CD8-positive, alpha-beta memory T cell (primary cell): ENCODE measurements around the gene CHST11. TPM values are rescaled to one million over a fixed set of nuclear protein-coding genes. Genes with fewer than 3 reads are reported as not detected.

Experiments used
- CTCF ChIA-PET: fragments of 350-600 bp; sonication (Branson Sonifier 250); formaldehyde crosslinking; loops from one replicate; lab custom pipeline; 2021; ENCODE audit warnings: antibody characterized with exemption; lab: Charles Lee
- POLR2A ChIA-PET: fragments of 350-600 bp; sonication (Branson Sonifier 250); formaldehyde crosslinking; loops from one replicate; lab custom pipeline; 2021; ENCODE audit warnings: antibody characterized with exemption; lab: Charles Lee
- DNase-seq, 5 donors: peaks; one replicate each; pipeline versions ENCODE4 v3.0.0 to v3.0.0-alpha.2; 2020 to 2022; ENCODE audit warnings: mixed read lengths in 1 of 5
- H3K27ac ChIP-seq: one replicate; pipeline ENCODE4 v1.7.0; 2013; ENCODE audit warnings: low read depth, mild to moderate bottlenecking, low read length, moderate library complexity
- H3K27me3 ChIP-seq: 2 replicates; pipeline ENCODE4 v1.7.0; 2013; ENCODE audit warnings: low read length, mild to moderate bottlenecking; ENCODE audit not compliant: insufficient read depth, poor library complexity, severe bottlenecking
- H3K36me3 ChIP-seq: 2 replicates; pipeline ENCODE4 v1.7.0; 2013; ENCODE audit warnings: mild to moderate bottlenecking, low read length, moderate library complexity; ENCODE audit not compliant: insufficient read depth
- H3K4me1 ChIP-seq: 2 replicates; pipeline ENCODE4 v1.7.0; 2013; ENCODE audit warnings: mild to moderate bottlenecking, low read length, moderate library complexity; ENCODE audit not compliant: insufficient read depth
- H3K4me3 ChIP-seq: 2 replicates; pipeline ENCODE4 v1.7.0; 2013; ENCODE audit warnings: mild to moderate bottlenecking, low read length
- H3K9me3 ChIP-seq: 2 replicates; pipeline ENCODE4 v1.7.0; 2013; ENCODE audit warnings: mild to moderate bottlenecking, low read length
- H3K27ac Mint-ChIP-seq, 8 donors: one replicate each; pipeline ENCODE4 v1.8.0; 2020 to 2021; ENCODE audit warnings: mixed read lengths in 8 of 8, mild to moderate bottlenecking in 6 of 8, inconsistent platforms in 3 of 8, moderate library complexity in 3 of 8
- H3K27me3 Mint-ChIP-seq, 2 donors: one replicate each; pipeline ENCODE4 v1.8.0; 2020 to 2021; ENCODE audit warnings: mixed read lengths in 2 of 2, mild to moderate bottlenecking in 1 of 2, moderate library complexity in 1 of 2
- H3K36me3 Mint-ChIP-seq, 3 donors: one replicate each; pipeline ENCODE4 v1.8.0; 2020 to 2021; ENCODE audit warnings: mixed read lengths in 3 of 3, inconsistent platforms in 1 of 3, mild to moderate bottlenecking in 1 of 3
- H3K4me1 Mint-ChIP-seq, 3 donors: one replicate each; pipeline ENCODE4 v1.8.0; 2020 to 2021; ENCODE audit warnings: mixed read lengths in 3 of 3, inconsistent platforms in 1 of 3, mild to moderate bottlenecking in 1 of 3
- H3K4me3 Mint-ChIP-seq, 7 donors: one replicate each; pipeline ENCODE4 v1.8.0; 2020 to 2021; ENCODE audit warnings: mixed read lengths in 7 of 7, mild to moderate bottlenecking in 6 of 7, moderate library complexity in 4 of 7, inconsistent platforms in 2 of 7
- H3K9me3 Mint-ChIP-seq, 5 donors: one replicate each; pipeline ENCODE4 v1.8.0; 2020 to 2022; ENCODE audit warnings: mixed read lengths in 5 of 5, mild to moderate bottlenecking in 3 of 5, moderate library complexity in 2 of 5, inconsistent platforms in 1 of 5
- polyA plus RNA-seq: library from polyadenylated mRNA; unstranded; fragments of 300-500 nt; fragmentation: Illumina TruSeq; gene quantifications from one replicate; pipeline ENCODE4 v1.2.3, GENCODE V29; 2021
- total RNA-seq, 2 experiments: library from RNA; stranded (reverse); gene quantifications; one replicate each; pipeline ENCODE4 v1.2.3, GENCODE V29; 2021

CHST11 gene
- total and polyA plus RNA-seq, 3 experiments from 2014 or later, result 47.8 to 76.8 (median 51.5) TPM

DNA sequence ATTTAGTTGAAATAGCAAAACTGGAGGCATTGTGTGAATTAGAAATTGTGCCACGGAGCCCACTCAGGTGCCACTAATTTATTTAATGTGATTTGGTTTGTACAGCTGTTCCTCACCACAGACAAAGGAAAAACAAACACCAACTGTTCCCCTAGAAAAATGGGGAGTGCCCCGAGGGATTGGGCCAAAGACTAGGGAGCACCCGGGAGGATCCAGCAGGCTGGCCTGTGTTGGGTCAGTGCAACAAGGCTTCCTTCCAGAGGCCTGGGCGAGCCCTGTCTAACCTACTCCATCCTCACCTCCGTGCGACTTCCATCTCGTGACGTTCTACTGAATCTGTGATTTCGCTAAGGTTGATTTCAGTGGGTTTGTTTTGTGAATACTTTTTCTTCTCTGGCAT is 206.2 kb downstream of the CHST11 start:
- no peaks in the 10 kb centered on the region for H3K9me3 ChIP-seq
- no peak for DNase-seq
- H3K4me1 Mint-ChIP-seq, result peaks cover 45 to 82% (median 76%) of the 10 kb centered on the region in 3 donors
- no peak overlapping the region for H3K27ac Mint-ChIP-seq
- H3K9me3 Mint-ChIP-seq, result no peaks in the 10 kb centered on the region
- H3K27me3 ChIP-seq, result no peaks in the 10 kb centered on the region
- no peak overlapping the region for H3K4me3 Mint-ChIP-seq
- CTCF ChIA-PET, result no interaction called here
- H3K36me3 ChIP-seq, result no peaks in the 10 kb centered on the region
- no peak overlapping the region for H3K27ac ChIP-seq
- H3K4me1 ChIP-seq, result peaks cover 6% of the 10 kb centered on the region
- POLR2A ChIA-PET, result interaction anchor here (0.6 kb wide), 2 partner anchors 122 to 206 kb away, joined by 3 to 4 read pairs; no protein-coding TSS in a partner anchor
- H3K27me3 Mint-ChIP-seq, result no peaks in the 10 kb centered on the region
- peaks cover 0 to 12% (median 2%) of the 10 kb centered on the region in 3 donors for H3K36me3 Mint-ChIP-seq
- H3K4me3 ChIP-seq, result no peak overlapping the region

GRCh38 chr12:104664351-104664750 is 207.6 kb downstream of the CHST11 start:
- Histone ChIP-seq H3K27ac (no peak overlapping the region), H3K27me3 (no peaks in the 10 kb centered on the region), H3K4me3 (no peak overlapping the region), H3K4me1 (peaks cover 16% of the 10 kb centered on the region), H3K36me3 (no peaks in the 10 kb centered on the region), H3K9me3 (no peaks in the 10 kb centered on the region)
- no peak for DNase-seq
- Mint-ChIP-seq H3K36me3 (peaks cover 0 to 16% (median 2%) of the 10 kb centered on the region in 3 donors), H3K9me3 (no peaks in the 10 kb centered on the region), H3K27me3 (no peaks in the 10 kb centered on the region), H3K4me1 (peaks cover 52 to 83% (median 77%) of the 10 kb centered on the region in 3 donors), H3K27ac (peak overlapping the region in 7 of 8 donors; percentile 1 to 72 (median 55)), H3K4me3 (no peak overlapping the region)
- ChIA-PET POLR2A (no interaction called here), CTCF (no interaction called here)

DNA sequence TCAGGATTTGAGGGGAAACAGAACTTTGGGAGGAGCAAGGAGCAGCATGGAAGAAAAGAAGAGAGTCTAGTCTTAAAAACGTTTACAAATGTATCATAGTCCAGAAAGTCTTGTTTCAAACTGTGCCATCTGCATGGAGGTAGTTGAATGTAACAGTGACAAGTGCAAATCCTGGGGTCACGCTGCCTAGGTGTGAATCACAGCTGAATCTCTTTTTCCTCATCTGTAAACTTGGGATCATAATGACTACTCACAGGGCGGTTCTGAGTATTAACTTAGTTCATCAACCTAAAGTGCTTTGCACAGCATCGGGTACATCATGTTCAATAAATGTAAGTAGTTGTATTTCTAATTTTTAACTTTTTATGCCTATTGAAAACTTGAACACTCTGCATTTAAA is 208.5 kb downstream of the CHST11 start:
- ChIA-PET POLR2A (no interaction called here), CTCF (no interaction called here)
- peak overlapping the region in 1 of 7 donors; percentile 24 for H3K4me3 Mint-ChIP-seq
- Histone ChIP-seq H3K4me1 (peaks cover 25% of the 10 kb centered on the region), H3K36me3 (no peaks in the 10 kb centered on the region), H3K4me3 (no peak overlapping the region), H3K27me3 (no peaks in the 10 kb centered on the region), H3K9me3 (no peaks in the 10 kb centered on the region), H3K27ac (no peak overlapping the region)
- peaks cover 0 to 16% (median 2%) of the 10 kb centered on the region in 3 donors for H3K36me3 Mint-ChIP-seq
- H3K27me3 Mint-ChIP-seq, result no peaks in the 10 kb centered on the region
- H3K27ac Mint-ChIP-seq, result peak overlapping the region in 7 of 8 donors; percentile 0 to 56 (median 9)
- no peak for DNase-seq
- no peaks in the 10 kb centered on the region for H3K9me3 Mint-ChIP-seq
- H3K4me1 Mint-ChIP-seq, result peaks cover 58 to 87% (median 80%) of the 10 kb centered on the region in 3 donors

DNA sequence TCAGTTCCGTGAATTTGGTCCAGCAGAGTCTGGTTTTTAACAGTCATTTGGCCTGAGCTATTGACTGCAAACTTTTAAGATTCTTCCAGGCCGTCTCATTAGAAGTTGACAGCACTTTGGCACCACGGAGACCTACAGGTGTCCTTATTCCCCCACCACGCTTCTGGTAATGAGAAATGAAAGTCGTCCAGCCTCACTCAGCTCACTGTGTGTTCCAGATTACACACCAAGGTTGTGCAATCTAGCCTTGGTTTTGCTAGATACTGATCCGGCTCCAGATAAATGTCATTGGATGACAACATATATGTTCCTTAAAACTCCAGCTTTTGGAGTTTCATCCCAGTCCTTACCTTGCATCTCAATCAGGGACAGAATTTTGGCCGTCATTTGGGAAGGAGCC is 210.4 kb downstream of the CHST11 start:
- H3K9me3 Mint-ChIP-seq, result no peaks in the 10 kb centered on the region
- Histone ChIP-seq H3K36me3 (no peaks in the 10 kb centered on the region), H3K27ac (no peak overlapping the region), H3K4me1 (peaks cover 44% of the 10 kb centered on the region), H3K27me3 (no peaks in the 10 kb centered on the region), H3K9me3 (no peaks in the 10 kb centered on the region), H3K4me3 (no peak overlapping the region)
- no peak for DNase-seq
- H3K27ac Mint-ChIP-seq, result peak overlapping the region in 1 of 8 donors; percentile 21
- H3K27me3 Mint-ChIP-seq, result no peaks in the 10 kb centered on the region
- CTCF ChIA-PET, result interaction anchor here (0.8 to 1.3 kb wide), 2 partner anchors 13 to 27 kb away, joined by 3 to 4 read pairs; no protein-coding TSS in a partner anchor
- H3K4me3 Mint-ChIP-seq, result no peak overlapping the region
- H3K36me3 Mint-ChIP-seq, result peaks cover 0 to 15% (median 2%) of the 10 kb centered on the region in 3 donors
- peaks cover 64 to 88% (median 83%) of the 10 kb centered on the region in 3 donors for H3K4me1 Mint-ChIP-seq
- POLR2A ChIA-PET, result no interaction called here

GRCh38 chr12:104668274-104668718 is 211.5 kb downstream of the CHST11 start:
- Mint-ChIP-seq H3K27me3 (no peaks in the 10 kb centered on the region), H3K4me1 (peaks cover 67 to 88% (median 83%) of the 10 kb centered on the region in 3 donors), H3K27ac (peak overlapping the region in 2 of 8 donors; percentile 35 to 78), H3K36me3 (peaks cover 0 to 12% (median 0%) of the 10 kb centered on the region in 3 donors), H3K9me3 (no peaks in the 10 kb centered on the region), H3K4me3 (peak overlapping the region in 1 of 7 donors; percentile 15)
- ChIA-PET POLR2A (no interaction called here), CTCF (interaction anchor here (0.8 kb wide), 1 partner anchor 28 kb away, joined by 3 read pairs; no protein-coding TSS in a partner anchor)
- peaks cover 49% of the 10 kb centered on the region for H3K4me1 ChIP-seq
- H3K9me3 ChIP-seq, result no peaks in the 10 kb centered on the region
- no peak for DNase-seq
- no peak overlapping the region for H3K4me3 ChIP-seq
- H3K36me3 ChIP-seq, result no peaks in the 10 kb centered on the region
- H3K27me3 ChIP-seq, result no peaks in the 10 kb centered on the region
- H3K27ac ChIP-seq, result no peak overlapping the region

GRCh38 chr12:104669089-104669721 is 212.5 kb downstream of the CHST11 start:
- POLR2A ChIA-PET, result no interaction called here
- DNase-seq, result no peak
- CTCF ChIA-PET, result interaction anchor here (1.0 to 1.1 kb wide), 2 partner anchors 52 to 469 kb away, joined by 3 read pairs; no protein-coding TSS in a partner anchor
- no peaks in the 10 kb centered on the region for H3K27me3 Mint-ChIP-seq
- no peak overlapping the region for H3K4me3 ChIP-seq
- peak overlapping the region in 2 of 7 donors; percentile 40 to 51 for H3K4me3 Mint-ChIP-seq
- H3K4me1 Mint-ChIP-seq, result peaks cover 65 to 88% (median 83%) of the 10 kb centered on the region in 3 donors
- no peak overlapping the region for H3K27ac ChIP-seq
- H3K27ac Mint-ChIP-seq, result peak overlapping the region in 6 of 8 donors; percentile 20 to 81 (median 48)
- peaks cover 49% of the 10 kb centered on the region for H3K4me1 ChIP-seq
- H3K36me3 ChIP-seq, result no peaks in the 10 kb centered on the region
- no peaks in the 10 kb centered on the region for H3K9me3 ChIP-seq
- H3K36me3 Mint-ChIP-seq, result peaks cover 0 to 12% (median 0%) of the 10 kb centered on the region in 3 donors
- no peaks in the 10 kb centered on the region for H3K9me3 Mint-ChIP-seq
- H3K27me3 ChIP-seq, result no peaks in the 10 kb centered on the region

GRCh38 chr12:104669851-104670337 is 213.1 kb downstream of the CHST11 start:
- H3K4me3 ChIP-seq, result no peak overlapping the region

More at GRCh38 chr12:104669851-104670337, 213.1 kb downstream of the CHST11 start:
- Mint-ChIP-seq H3K27me3 (no peaks in the 10 kb centered on the region), H3K4me1 (peaks cover 65 to 88% (median 79%) of the 10 kb centered on the region in 3 donors), H3K4me3 (peak overlapping the region; percentile 2 to 78 (median 67)), H3K27ac (peak overlapping the region in 7 of 8 donors; percentile 23 to 94 (median 85)), H3K9me3 (no peaks in the 10 kb centered on the region), H3K36me3 (peaks cover 0 to 11% (median 0%) of the 10 kb centered on the region in 3 donors)
- peak in 3 of 5 donors; percentile 14 to 52 (median 18) for DNase-seq
- Histone ChIP-seq H3K9me3 (no peaks in the 10 kb centered on the region), H3K4me1 (peaks cover 49% of the 10 kb centered on the region), H3K27ac (no peak overlapping the region), H3K27me3 (no peaks in the 10 kb centered on the region), H3K36me3 (no peaks in the 10 kb centered on the region)
- CTCF ChIA-PET, result interaction anchor here (1.0 to 1.1 kb wide), 3 partner anchors 51 to 469 kb away, joined by 3 read pairs; no protein-coding TSS in a partner anchor
- POLR2A ChIA-PET, result no interaction called here
